H1 (cell line): ENCODE results near the gene YBX2. TPM values are rescaled to one million over a fixed set of nuclear protein-coding genes. Genes with fewer than 3 reads are reported as not detected.

Experiments
- CTBP2 ChIP-seq: IDR thresholded peaks from 2 replicates; pipeline ENCODE4 v1.7.0; 2011; ENCODE audit warnings: borderline replicate concordance, mild to moderate bottlenecking, moderate library complexity, mixed read lengths, low read length; ENCODE audit not compliant: insufficient read depth, insufficient read length
- HDAC6 ChIP-seq: IDR thresholded peaks from one replicate; pipeline ENCODE4 v1.7.1; 2012; ENCODE audit warnings: low read depth, mild to moderate bottlenecking, inconsistent platforms, low read length, moderate library complexity
- PHF8 ChIP-seq: fragments of 200-600 bp; sonication (generic); conservative IDR thresholded peaks from 2 replicates; pipeline ENCODE4 v1.7.1; 2012; ENCODE audit warnings: low read depth, mild to moderate bottlenecking, inconsistent platforms, low read length, moderate library complexity
- POU5F1 ChIP-seq: IDR thresholded peaks from 2 replicates; pipeline ENCODE4 v1.6.1; 2011; ENCODE audit warnings: low read depth, mild to moderate bottlenecking, low read length, moderate library complexity
- RAD21 ChIP-seq, 2 experiments: IDR thresholded peaks in 1 of 2; conservative IDR thresholded peaks in 1 of 2; 2 replicates each; pipeline ENCODE4 v1.6.1; 2011; ENCODE audit warnings: low read depth in 2 of 2, low read length in 2 of 2, improper control_type of control experiment in 1 of 2, inconsistent platforms in 1 of 2, mild to moderate bottlenecking in 1 of 2, moderate library complexity in 1 of 2
- SP1 ChIP-seq: IDR thresholded peaks from 2 replicates; pipeline ENCODE4 v1.6.1; 2011; ENCODE audit warnings: low read depth, low read length
- polyA plus RNA-seq, 7 experiments: library from polyadenylated mRNA; depleted of rRNA in 3 of 7; stranded (reverse) in 5 of 7; unstranded in 2 of 7; fragments of >200 nt in 5 of 7; fragments of 200-250 nt in 2 of 7; gene quantifications; 1 replicate in 5 of 7; 2 replicates in 1 of 7; 4 replicates in 1 of 7; pipeline versions ENCODE4 v1.2.1 to v1.2.3, GENCODE V29; 2011 to 2013; ENCODE audit warnings: missing spikeins in 2 of 7, mixed read lengths in 2 of 7
- total RNA-seq: library from RNA; stranded (reverse); fragmentation: NEBNext Ultra II Directional; extraction: Animal tissue kit (Norgen Biotek cat#: 25700); gene quantifications from 2 replicates; pipeline ENCODE4 v1.2.1, GENCODE V29; 2021
- TF ChIP-seq, protein P1 (sequence below): fragments of 300-600 bp; sonication (generic); IDR thresholded peaks from 2 replicates; pipeline ENCODE4 v1.7.1; 2012; ENCODE audit warnings: low read length, moderate library complexity, mild to moderate bottlenecking, inconsistent platforms; ENCODE audit not compliant: insufficient replicate concordance
- TF ChIP-seq, protein P2 (sequence below): IDR thresholded peaks from 2 replicates; pipeline ENCODE4 v1.6.1; 2012; ENCODE audit warnings: inconsistent platforms
- TF ChIP-seq, protein P3 (sequence below): IDR thresholded peaks from 2 replicates; pipeline ENCODE4 v1.6.1; 2012; ENCODE audit warnings: low read length, inconsistent platforms

The YBX2 gene
- total and polyA plus RNA-seq, 2 of the 8 experiments (the other 6 are each of a cell fraction or from before 2014, with no cell fraction given), result 19.2 to 30.5 TPM

DNA sequence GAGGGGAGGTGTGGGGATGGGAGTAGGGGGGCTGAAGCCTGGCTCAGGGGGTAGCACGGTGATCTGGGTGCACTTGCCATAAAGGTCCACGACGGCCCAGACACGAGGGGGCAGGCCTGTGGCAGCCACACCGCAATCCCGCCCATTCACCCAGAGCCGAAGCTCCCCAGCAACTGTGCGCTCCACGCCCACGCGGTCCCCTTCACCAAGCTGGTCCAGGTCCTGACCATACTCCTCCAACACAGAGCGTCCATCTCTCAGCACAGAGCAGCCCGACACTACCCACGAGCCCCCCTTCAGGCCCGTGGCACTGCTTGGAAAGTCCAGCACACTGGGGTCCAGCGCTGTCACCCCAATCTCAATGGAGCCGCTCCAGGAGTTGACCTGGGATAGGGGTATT, 33.1 kb upstream of the YBX2 start (continued):
- TF ChIP-seq, protein P1, sequence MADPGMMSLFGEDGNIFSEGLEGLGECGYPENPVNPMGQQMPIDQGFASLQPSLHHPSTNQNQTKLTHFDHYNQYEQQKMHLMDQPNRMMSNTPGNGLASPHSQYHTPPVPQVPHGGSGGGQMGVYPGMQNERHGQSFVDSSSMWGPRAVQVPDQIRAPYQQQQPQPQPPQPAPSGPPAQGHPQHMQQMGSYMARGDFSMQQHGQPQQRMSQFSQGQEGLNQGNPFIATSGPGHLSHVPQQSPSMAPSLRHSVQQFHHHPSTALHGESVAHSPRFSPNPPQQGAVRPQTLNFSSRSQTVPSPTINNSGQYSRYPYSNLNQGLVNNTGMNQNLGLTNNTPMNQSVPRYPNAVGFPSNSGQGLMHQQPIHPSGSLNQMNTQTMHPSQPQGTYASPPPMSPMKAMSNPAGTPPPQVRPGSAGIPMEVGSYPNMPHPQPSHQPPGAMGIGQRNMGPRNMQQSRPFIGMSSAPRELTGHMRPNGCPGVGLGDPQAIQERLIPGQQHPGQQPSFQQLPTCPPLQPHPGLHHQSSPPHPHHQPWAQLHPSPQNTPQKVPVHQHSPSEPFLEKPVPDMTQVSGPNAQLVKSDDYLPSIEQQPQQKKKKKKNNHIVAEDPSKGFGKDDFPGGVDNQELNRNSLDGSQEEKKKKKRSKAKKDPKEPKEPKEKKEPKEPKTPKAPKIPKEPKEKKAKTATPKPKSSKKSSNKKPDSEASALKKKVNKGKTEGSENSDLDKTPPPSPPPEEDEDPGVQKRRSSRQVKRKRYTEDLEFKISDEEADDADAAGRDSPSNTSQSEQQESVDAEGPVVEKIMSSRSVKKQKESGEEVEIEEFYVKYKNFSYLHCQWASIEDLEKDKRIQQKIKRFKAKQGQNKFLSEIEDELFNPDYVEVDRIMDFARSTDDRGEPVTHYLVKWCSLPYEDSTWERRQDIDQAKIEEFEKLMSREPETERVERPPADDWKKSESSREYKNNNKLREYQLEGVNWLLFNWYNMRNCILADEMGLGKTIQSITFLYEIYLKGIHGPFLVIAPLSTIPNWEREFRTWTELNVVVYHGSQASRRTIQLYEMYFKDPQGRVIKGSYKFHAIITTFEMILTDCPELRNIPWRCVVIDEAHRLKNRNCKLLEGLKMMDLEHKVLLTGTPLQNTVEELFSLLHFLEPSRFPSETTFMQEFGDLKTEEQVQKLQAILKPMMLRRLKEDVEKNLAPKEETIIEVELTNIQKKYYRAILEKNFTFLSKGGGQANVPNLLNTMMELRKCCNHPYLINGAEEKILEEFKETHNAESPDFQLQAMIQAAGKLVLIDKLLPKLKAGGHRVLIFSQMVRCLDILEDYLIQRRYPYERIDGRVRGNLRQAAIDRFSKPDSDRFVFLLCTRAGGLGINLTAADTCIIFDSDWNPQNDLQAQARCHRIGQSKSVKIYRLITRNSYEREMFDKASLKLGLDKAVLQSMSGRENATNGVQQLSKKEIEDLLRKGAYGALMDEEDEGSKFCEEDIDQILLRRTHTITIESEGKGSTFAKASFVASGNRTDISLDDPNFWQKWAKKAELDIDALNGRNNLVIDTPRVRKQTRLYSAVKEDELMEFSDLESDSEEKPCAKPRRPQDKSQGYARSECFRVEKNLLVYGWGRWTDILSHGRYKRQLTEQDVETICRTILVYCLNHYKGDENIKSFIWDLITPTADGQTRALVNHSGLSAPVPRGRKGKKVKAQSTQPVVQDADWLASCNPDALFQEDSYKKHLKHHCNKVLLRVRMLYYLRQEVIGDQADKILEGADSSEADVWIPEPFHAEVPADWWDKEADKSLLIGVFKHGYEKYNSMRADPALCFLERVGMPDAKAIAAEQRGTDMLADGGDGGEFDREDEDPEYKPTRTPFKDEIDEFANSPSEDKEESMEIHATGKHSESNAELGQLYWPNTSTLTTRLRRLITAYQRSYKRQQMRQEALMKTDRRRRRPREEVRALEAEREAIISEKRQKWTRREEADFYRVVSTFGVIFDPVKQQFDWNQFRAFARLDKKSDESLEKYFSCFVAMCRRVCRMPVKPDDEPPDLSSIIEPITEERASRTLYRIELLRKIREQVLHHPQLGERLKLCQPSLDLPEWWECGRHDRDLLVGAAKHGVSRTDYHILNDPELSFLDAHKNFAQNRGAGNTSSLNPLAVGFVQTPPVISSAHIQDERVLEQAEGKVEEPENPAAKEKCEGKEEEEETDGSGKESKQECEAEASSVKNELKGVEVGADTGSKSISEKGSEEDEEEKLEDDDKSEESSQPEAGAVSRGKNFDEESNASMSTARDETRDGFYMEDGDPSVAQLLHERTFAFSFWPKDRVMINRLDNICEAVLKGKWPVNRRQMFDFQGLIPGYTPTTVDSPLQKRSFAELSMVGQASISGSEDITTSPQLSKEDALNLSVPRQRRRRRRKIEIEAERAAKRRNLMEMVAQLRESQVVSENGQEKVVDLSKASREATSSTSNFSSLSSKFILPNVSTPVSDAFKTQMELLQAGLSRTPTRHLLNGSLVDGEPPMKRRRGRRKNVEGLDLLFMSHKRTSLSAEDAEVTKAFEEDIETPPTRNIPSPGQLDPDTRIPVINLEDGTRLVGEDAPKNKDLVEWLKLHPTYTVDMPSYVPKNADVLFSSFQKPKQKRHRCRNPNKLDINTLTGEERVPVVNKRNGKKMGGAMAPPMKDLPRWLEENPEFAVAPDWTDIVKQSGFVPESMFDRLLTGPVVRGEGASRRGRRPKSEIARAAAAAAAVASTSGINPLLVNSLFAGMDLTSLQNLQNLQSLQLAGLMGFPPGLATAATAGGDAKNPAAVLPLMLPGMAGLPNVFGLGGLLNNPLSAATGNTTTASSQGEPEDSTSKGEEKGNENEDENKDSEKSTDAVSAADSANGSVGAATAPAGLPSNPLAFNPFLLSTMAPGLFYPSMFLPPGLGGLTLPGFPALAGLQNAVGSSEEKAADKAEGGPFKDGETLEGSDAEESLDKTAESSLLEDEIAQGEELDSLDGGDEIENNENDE, result no peak
- TF ChIP-seq PHF8 (no peak), HDAC6 (no peak), CTBP2 (no peak), POU5F1 (no peak), SP1 (no peak), RAD21 (IDR thresholded peaks at IDR 0.05 in 1 of 2, conservative IDR thresholded peaks at IDR 0.05 in 1 of 2; ENCODE audit: low read depth in 2 of 2, low read length in 2 of 2) (no peak)
- TF ChIP-seq, protein P2, sequence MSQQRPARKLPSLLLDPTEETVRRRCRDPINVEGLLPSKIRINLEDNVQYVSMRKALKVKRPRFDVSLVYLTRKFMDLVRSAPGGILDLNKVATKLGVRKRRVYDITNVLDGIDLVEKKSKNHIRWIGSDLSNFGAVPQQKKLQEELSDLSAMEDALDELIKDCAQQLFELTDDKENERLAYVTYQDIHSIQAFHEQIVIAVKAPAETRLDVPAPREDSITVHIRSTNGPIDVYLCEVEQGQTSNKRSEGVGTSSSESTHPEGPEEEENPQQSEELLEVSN, result no peak
- TF ChIP-seq, protein P3, sequence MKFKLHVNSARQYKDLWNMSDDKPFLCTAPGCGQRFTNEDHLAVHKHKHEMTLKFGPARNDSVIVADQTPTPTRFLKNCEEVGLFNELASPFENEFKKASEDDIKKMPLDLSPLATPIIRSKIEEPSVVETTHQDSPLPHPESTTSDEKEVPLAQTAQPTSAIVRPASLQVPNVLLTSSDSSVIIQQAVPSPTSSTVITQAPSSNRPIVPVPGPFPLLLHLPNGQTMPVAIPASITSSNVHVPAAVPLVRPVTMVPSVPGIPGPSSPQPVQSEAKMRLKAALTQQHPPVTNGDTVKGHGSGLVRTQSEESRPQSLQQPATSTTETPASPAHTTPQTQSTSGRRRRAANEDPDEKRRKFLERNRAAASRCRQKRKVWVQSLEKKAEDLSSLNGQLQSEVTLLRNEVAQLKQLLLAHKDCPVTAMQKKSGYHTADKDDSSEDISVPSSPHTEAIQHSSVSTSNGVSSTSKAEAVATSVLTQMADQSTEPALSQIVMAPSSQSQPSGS, result no peak
